SK-N-SH (cell line): ENCODE results near the gene DSCAM. TPM values are rescaled to one million over a fixed set of nuclear protein-coding genes. Genes with fewer than 3 reads are reported as not detected.

Experiments
- CTCF ChIA-PET: fragments of 300-600, 350-600 bp; formaldehyde crosslinking; extraction: SDS; loops from one replicate; lab custom pipeline; 2021; lab: Yijun Ruan, JAX
- POLR2A ChIA-PET: fragments of 350-600 bp; sonication (Branson Sonifier 250); formaldehyde crosslinking; extraction: SDS; loops from one replicate; lab custom pipeline; 2020; ENCODE audit warnings: antibody characterized with exemption, inconsistent platforms; lab: Yijun Ruan, JAX
- DNase-seq: peaks from one replicate; pipeline ENCODE4 v3.0.0; 2012
- H2AFZ ChIP-seq: fragments of 200-600 bp; sonication (generic); 2 replicates; pipeline ENCODE4 v1.8.1; 2016; ENCODE audit warnings: antibody characterized with exemption, mild to moderate bottlenecking, low read depth
- H3F3A ChIP-seq: fragments of 200-600 bp; sonication (generic); replicated peaks from 2 replicates; pipeline ENCODE3; 2016; ENCODE audit warnings: antibody characterized with exemption, mild to moderate bottlenecking; ENCODE audit not compliant: insufficient read depth
- H3K27ac ChIP-seq, 2 experiments: fragments of 200-500 bp in 1 of 2; fragments of 200-600 bp in 1 of 2; sonication (Bioruptor generic) in 1 of 2; sonication (generic), shearing (Covaris generic) in 1 of 2; 2 replicates each; pipeline versions ENCODE4 v1.5.1 to v1.6.1; 2014 to 2016; ENCODE audit warnings: low read depth in 2 of 2, inconsistent platforms in 1 of 2, low read length in 1 of 2, mild to moderate bottlenecking in 1 of 2, mixed read lengths in 1 of 2
- H3K27me3 ChIP-seq: fragments of 200-600 bp; sonication (generic), shearing (Covaris generic); 2 replicates; pipeline ENCODE4 v1.6.1; 2016; ENCODE audit warnings: mixed run types; ENCODE audit not compliant: insufficient read depth
- H3K36me3 ChIP-seq, 2 experiments: fragments of 200-500 bp in 1 of 2; fragments of 200-600 bp in 1 of 2; sonication (Bioruptor generic) in 1 of 2; sonication (generic) in 1 of 2; replicated peaks in 1 of 2; 2 replicates each; pipeline versions ENCODE3 to v1.5.1; 2014 to 2016; ENCODE audit warnings: low read length in 1 of 2, mild to moderate bottlenecking in 1 of 2; ENCODE audit not compliant: insufficient read depth in 2 of 2, control insufficient read depth in 1 of 2
- H3K4me1 ChIP-seq, 2 experiments: fragments of 200-500 bp in 1 of 2; fragments of 200-600 bp in 1 of 2; sonication (Bioruptor generic) in 1 of 2; sonication (generic), shearing (Covaris generic) in 1 of 2; 2 replicates each; pipeline versions ENCODE4 v1.5.1 to v1.6.1; 2014 to 2016; ENCODE audit warnings: low read depth in 1 of 2, low read length in 1 of 2, mixed run types in 1 of 2; ENCODE audit not compliant: insufficient read depth in 2 of 2, control insufficient read depth in 1 of 2
- H3K4me2 ChIP-seq: fragments of 200-600 bp; sonication (generic), shearing (Covaris generic); 2 replicates; pipeline ENCODE4 v1.6.1; 2017; ENCODE audit warnings: mixed run types
- H3K4me3 ChIP-seq, 2 experiments: fragments of 200-500 bp in 1 of 2; fragments of 200-600 bp in 1 of 2; sonication (Bioruptor generic) in 1 of 2; sonication (generic), shearing (Covaris generic) in 1 of 2; 2 replicates each; pipeline versions ENCODE4 v1.5.1 to v1.8.1; 2014 to 2016; ENCODE audit warnings: low read depth in 2 of 2, inconsistent platforms in 1 of 2, low read length in 1 of 2, mild to moderate bottlenecking in 1 of 2, mixed read lengths in 1 of 2, moderate library complexity in 1 of 2
- H3K79me2 ChIP-seq: fragments of 200-600 bp; sonication (generic); 2 replicates; pipeline ENCODE4 v1.8.1; 2017; ENCODE audit warnings: mild to moderate bottlenecking; ENCODE audit not compliant: insufficient read depth
- H3K9ac ChIP-seq: fragments of 200-600 bp; sonication (generic); 2 replicates; pipeline ENCODE4 v1.6.1; 2017; ENCODE audit warnings: mixed run types
- H3K9me2 ChIP-seq: fragments of 200-600 bp; sonication (generic); 2 replicates; pipeline ENCODE4 v1.6.1; 2017; ENCODE audit warnings: mixed run types
- H3K9me3 ChIP-seq: fragments of 200-600 bp; sonication (generic); 2 replicates; pipeline ENCODE4 v1.6.1; 2017; ENCODE audit warnings: mixed run types, mild to moderate bottlenecking, moderate library complexity
- H4K20me1 ChIP-seq: fragments of 200-600 bp; sonication (generic); 2 replicates; pipeline ENCODE4 v1.6.1; 2017; ENCODE audit warnings: mild to moderate bottlenecking, mixed run types; ENCODE audit not compliant: insufficient read depth
- CTCF ChIP-seq: fragments of 200-600 bp; sonication (generic); IDR thresholded peaks from 2 replicates; pipeline ENCODE4 v1.6.1; 2017; ENCODE audit warnings: antibody characterized with exemption, mild to moderate bottlenecking, moderate library complexity
- EP300 ChIP-seq, 2 experiments: IDR thresholded peaks; 2 replicates each; pipeline versions ENCODE4 v1.4.0 to v1.6.1; 2012; ENCODE audit warnings: borderline replicate concordance in 1 of 2, low read depth in 1 of 2, low read length in 1 of 2
- FOSL2 ChIP-seq: IDR thresholded peaks from 2 replicates; pipeline ENCODE4 v1.4.0; 2012; ENCODE audit warnings: low read depth, mild to moderate bottlenecking, moderate library complexity, borderline replicate concordance
- FOXJ3 ChIP-seq: sonication (generic); formaldehyde crosslinking; IDR thresholded peaks from 2 replicates; pipeline ENCODE4 v1.5.1; 2020; ENCODE audit warnings: mild to moderate bottlenecking, missing genetic modification reagents
- FOXM1 ChIP-seq: IDR thresholded peaks from 2 replicates; pipeline ENCODE4 v1.4.0; 2012; ENCODE audit warnings: low read depth, mild to moderate bottlenecking
- GABPA ChIP-seq: IDR thresholded peaks from 2 replicates; pipeline ENCODE4 v1.4.0; 2012; ENCODE audit warnings: low read depth, mild to moderate bottlenecking
- GATA2 ChIP-seq: sonication (generic); formaldehyde crosslinking; IDR thresholded peaks from 2 replicates; pipeline ENCODE4 v1.5.0; 2020; ENCODE audit warnings: mild to moderate bottlenecking, missing genetic modification reagents
- NRF1 ChIP-seq: IDR thresholded peaks from 2 replicates; pipeline ENCODE4 v1.6.1; 2012; ENCODE audit warnings: low read depth, mild to moderate bottlenecking, low read length
- RAD21 ChIP-seq: IDR thresholded peaks from 2 replicates; pipeline ENCODE4 v1.6.1; 2012; ENCODE audit warnings: mild to moderate bottlenecking, low read length
- RXRA ChIP-seq: IDR thresholded peaks from 2 replicates; pipeline ENCODE4 v1.4.0; 2012; ENCODE audit warnings: low read depth, mild to moderate bottlenecking, borderline replicate concordance
- SIN3A ChIP-seq: IDR thresholded peaks from 2 replicates; pipeline ENCODE4 v1.6.1; 2012; ENCODE audit warnings: low read depth, mild to moderate bottlenecking, low read length, moderate library complexity, borderline replicate concordance
- SMC3 ChIP-seq: IDR thresholded peaks from 2 replicates; pipeline ENCODE4 v1.6.1; 2012; ENCODE audit warnings: low read depth, low read length, improper control_type of control experiment
- TAF1 ChIP-seq: IDR thresholded peaks from 2 replicates; pipeline ENCODE4 v1.6.1; 2012; ENCODE audit warnings: low read depth, mild to moderate bottlenecking, low read length, moderate library complexity, borderline replicate concordance
- USF2 ChIP-seq: fragments of 150-350 bp; IDR thresholded peaks from 2 replicates; pipeline ENCODE4 v1.6.1; 2017; ENCODE audit warnings: antibody characterized with exemption, low read length, low read depth, borderline replicate concordance
- YY1 ChIP-seq: IDR thresholded peaks from 2 replicates; pipeline ENCODE4 v1.4.0; 2012; ENCODE audit warnings: low read depth, mild to moderate bottlenecking
- WGBS: methylation state at CpG from one replicate; pipeline ENCODE4 v1.1.6; 2017; ENCODE audit warnings: low lambda C conversion rate; 5-methylcytosine and 5-hydroxymethylcytosine counted together
- polyA plus RNA-seq, 3 experiments: library from polyadenylated mRNA; depleted of rRNA; stranded (reverse); fragments of >200 nt; gene quantifications; 2 replicates each; pipeline ENCODE4 v1.2.3, GENCODE V29; 2012
- TF ChIP-seq, protein P1 (sequence below): IDR thresholded peaks from 2 replicates; pipeline ENCODE4; 2012
- TF ChIP-seq, protein P2 (sequence below): IDR thresholded peaks from 2 replicates; pipeline ENCODE4 v1.6.1; 2012; ENCODE audit warnings: mild to moderate bottlenecking, low read depth, low read length, moderate library complexity

Gene DSCAM
- polyA plus RNA-seq, 1 of the 3 experiments (the other 2 are of a cell fraction), result not detected

DNA sequence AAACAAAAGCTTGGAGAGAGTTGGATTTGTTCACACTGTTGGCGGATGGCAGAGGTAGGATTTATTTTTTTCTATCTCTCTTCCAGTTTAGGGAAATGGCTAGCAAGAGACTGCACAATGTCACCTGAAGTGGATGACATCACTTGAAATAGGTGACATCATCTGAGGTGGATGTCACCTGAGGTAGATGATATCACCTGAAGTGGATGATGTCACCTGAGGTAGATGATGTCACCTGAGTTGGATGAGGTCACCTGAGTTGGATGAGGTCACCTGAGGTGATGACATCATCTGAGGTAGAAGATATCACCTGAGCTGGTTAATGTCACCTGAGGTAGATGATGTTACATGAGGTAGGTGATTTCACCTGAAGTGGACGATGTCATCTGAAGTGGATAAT lies 413.4 kb downstream of the DSCAM start (continued):
- no peak for TF ChIP-seq USF2

DNA sequence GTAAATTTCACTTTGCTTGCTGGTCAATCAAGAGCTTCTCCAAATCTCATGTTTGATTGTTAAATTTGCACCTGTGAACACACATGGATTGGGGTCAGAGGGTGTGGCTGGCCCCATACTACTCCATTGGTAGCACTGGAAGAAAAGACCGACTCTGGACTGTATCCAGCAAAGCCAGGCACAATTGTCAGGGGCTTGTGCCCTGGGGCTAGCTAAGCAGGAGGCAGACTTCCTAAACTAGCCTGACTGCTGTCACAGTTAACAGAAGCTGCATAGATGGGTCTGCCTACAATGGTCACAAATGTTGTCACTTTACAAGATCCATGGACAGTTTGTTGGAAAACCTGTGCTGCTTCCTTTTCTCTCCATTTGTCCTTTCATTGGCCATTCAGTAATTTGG lies 421.0 kb downstream of the DSCAM start:
- Histone ChIP-seq H3K4me2 (no peak overlapping the region), H3K4me3 (no peak overlapping the region), H3K9me3 (0 out of 2 replicates have a peak, but pooled peaks cover 3% of the 10 kb centered on the region), H2AFZ (no peak overlapping the region), H3K27ac (no peak overlapping the region), H4K20me1 (no peaks in the 10 kb centered on the region), H3K27me3 (no peaks in the 10 kb centered on the region), H3K4me1 (peaks cover 0 to 11% of the 10 kb centered on the region in 2 experiments; a peak in 2 of 4 replicates), H3F3A (no peaks in the 10 kb centered on the region), H3K9me2 (no peaks in the 10 kb centered on the region), H3K79me2 (no peaks in the 10 kb centered on the region), H3K9ac (no peak overlapping the region), H3K36me3 (no peaks in the 10 kb centered on the region)
- no peak for TF ChIP-seq RXRA
- ChIA-PET CTCF (interaction anchor here (0.7 to 2.2 kb wide), 5 partner anchors 13 to 623 kb away, joined by 3 to 13 read pairs (median 4); no protein-coding TSS in a partner anchor), POLR2A (no interaction called here)
- peak; percentile 35 for DNase-seq
- WGBS, result 0% methylated on average over 1 of the region's 1 CpG

- Histone ChIP-seq H3K4me3 (no peak overlapping the region), H3F3A (no peaks in the 10 kb centered on the region), H3K9ac (no peak overlapping the region), H3K9me3 (peaks cover 3% of the 10 kb centered on the region; the same call in 1 of the 2 replicates), H4K20me1 (no peaks in the 10 kb centered on the region), H3K79me2 (no peaks in the 10 kb centered on the region), H3K4me2 (no peak overlapping the region), H3K27ac (no peak overlapping the region), H3K36me3 (peaks cover 0 to 5% of the 10 kb centered on the region in 2 experiments), H3K9me2 (no peaks in the 10 kb centered on the region), H3K4me1 (peaks cover 0 to 11% of the 10 kb centered on the region in 2 experiments; a peak in 2 of 4 replicates), H3K27me3 (no peaks in the 10 kb centered on the region), H2AFZ (no peak overlapping the region)
- ChIA-PET POLR2A (no interaction called here), CTCF (interaction anchor here (0.9 to 2.0 kb wide), 5 partner anchors 10 to 151 kb away, joined by 3 to 5 read pairs (median 3); no protein-coding TSS in a partner anchor)
- peak; percentile 40 for DNase-seq
- 28% methylated on average over 12 of the region's 12 CpGs for WGBS
- TF ChIP-seq GATA2 (CRISPR knock-in tag), result peak; percentile 67; the same call in 1 of the 2 replicates
- no peak for TF ChIP-seq CTCF
- no peak for TF ChIP-seq RAD21
- TF ChIP-seq YY1, result no peak
- TF ChIP-seq TAF1, result no peak
- TF ChIP-seq NRF1, result no peak
- TF ChIP-seq EP300 (IDR thresholded peaks at IDR 0.05; ENCODE audit: borderline replicate concordance in 1 of 2, low read depth in 1 of 2, low read length in 1 of 2), result peak in 1 of 2 experiments; percentile 50; a peak in 1 of 4 replicates
- TF ChIP-seq SMC3, result no peak
- no peak for TF ChIP-seq SIN3A
- TF ChIP-seq, protein P1, sequence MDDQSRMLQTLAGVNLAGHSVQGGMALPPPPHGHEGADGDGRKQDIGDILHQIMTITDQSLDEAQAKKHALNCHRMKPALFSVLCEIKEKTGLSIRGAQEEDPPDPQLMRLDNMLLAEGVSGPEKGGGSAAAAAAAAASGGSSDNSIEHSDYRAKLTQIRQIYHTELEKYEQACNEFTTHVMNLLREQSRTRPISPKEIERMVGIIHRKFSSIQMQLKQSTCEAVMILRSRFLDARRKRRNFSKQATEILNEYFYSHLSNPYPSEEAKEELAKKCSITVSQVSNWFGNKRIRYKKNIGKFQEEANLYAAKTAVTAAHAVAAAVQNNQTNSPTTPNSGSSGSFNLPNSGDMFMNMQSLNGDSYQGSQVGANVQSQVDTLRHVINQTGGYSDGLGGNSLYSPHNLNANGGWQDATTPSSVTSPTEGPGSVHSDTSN, result no peak
- no peak for TF ChIP-seq FOXM1
- TF ChIP-seq FOXJ3, result no peak
- TF ChIP-seq FOSL2, result no peak
- TF ChIP-seq, protein P2, sequence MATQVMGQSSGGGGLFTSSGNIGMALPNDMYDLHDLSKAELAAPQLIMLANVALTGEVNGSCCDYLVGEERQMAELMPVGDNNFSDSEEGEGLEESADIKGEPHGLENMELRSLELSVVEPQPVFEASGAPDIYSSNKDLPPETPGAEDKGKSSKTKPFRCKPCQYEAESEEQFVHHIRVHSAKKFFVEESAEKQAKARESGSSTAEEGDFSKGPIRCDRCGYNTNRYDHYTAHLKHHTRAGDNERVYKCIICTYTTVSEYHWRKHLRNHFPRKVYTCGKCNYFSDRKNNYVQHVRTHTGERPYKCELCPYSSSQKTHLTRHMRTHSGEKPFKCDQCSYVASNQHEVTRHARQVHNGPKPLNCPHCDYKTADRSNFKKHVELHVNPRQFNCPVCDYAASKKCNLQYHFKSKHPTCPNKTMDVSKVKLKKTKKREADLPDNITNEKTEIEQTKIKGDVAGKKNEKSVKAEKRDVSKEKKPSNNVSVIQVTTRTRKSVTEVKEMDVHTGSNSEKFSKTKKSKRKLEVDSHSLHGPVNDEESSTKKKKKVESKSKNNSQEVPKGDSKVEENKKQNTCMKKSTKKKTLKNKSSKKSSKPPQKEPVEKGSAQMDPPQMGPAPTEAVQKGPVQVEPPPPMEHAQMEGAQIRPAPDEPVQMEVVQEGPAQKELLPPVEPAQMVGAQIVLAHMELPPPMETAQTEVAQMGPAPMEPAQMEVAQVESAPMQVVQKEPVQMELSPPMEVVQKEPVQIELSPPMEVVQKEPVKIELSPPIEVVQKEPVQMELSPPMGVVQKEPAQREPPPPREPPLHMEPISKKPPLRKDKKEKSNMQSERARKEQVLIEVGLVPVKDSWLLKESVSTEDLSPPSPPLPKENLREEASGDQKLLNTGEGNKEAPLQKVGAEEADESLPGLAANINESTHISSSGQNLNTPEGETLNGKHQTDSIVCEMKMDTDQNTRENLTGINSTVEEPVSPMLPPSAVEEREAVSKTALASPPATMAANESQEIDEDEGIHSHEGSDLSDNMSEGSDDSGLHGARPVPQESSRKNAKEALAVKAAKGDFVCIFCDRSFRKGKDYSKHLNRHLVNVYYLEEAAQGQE, result no peak
- TF ChIP-seq GABPA, result no peak
Observed at GRCh38 chr21:40422896-40423635, 423.9 kb downstream of the DSCAM start.
